Panc1 (cell line): ENCODE data around the gene NMB.

ENCODE experiments used
- CTCF ChIP-seq: fragments of 450-650 bp; IDR thresholded peaks from 2 replicates; pipeline ENCODE4 v1.5.1; 2017; ENCODE audit warnings: mild to moderate bottlenecking
- POLR2AphosphoS5 ChIP-seq: IDR thresholded peaks from 2 replicates; pipeline ENCODE4 v1.6.1; 2012; ENCODE audit warnings: mild to moderate bottlenecking, low read depth, low read length, moderate library complexity
- REST ChIP-seq, 2 experiments: IDR thresholded peaks; 2 replicates each; pipeline ENCODE4 v1.6.1; 2011 to 2012; ENCODE audit warnings: low read depth in 2 of 2, control low read depth in 1 of 2, low read length in 1 of 2, mild to moderate bottlenecking in 1 of 2, moderate library complexity in 1 of 2; ENCODE audit not compliant: insufficient read depth in 1 of 2

GRCh38 chr15:84669726-84670125, 11.7 kb upstream of the NMB start:
- TF ChIP-seq POLR2AphosphoS5 (no peak), CTCF (no peak), REST (IDR thresholded peaks at IDR 0.05; ENCODE audit: insufficient read depth in 1 of 2, low read depth in 2 of 2, low read length in 1 of 2) (no peak)
